Activated CD4-positive, alpha-beta memory T cell treated with anti-CD3 and anti-CD28 coated beads for 36 hours (primary cell): ENCODE results near the gene MGMT. TPM values are rescaled to one million over a fixed set of nuclear protein-coding genes. Genes with fewer than 3 reads are reported as not detected.

Source experiments
- CTCF ChIA-PET: fragments of 350-600 bp; sonication (Branson Sonifier 250); formaldehyde crosslinking; loops from one replicate; lab custom pipeline; 2021; ENCODE audit warnings: antibody characterized with exemption, inconsistent platforms; lab: Charles Lee
- POLR2A ChIA-PET: fragments of 350-600 bp; sonication (Branson Sonifier 250); formaldehyde crosslinking; loops from one replicate; lab custom pipeline; 2021; ENCODE audit warnings: antibody characterized with exemption; lab: Charles Lee
- DNase-seq: peaks from one replicate; pipeline ENCODE4 v3.0.0-alpha.2; 2020
- H3K27ac Mint-ChIP-seq: one replicate; pipeline ENCODE4 v1.8.0; 2021; ENCODE audit warnings: mixed read lengths
- H3K27me3 Mint-ChIP-seq: one replicate; pipeline ENCODE4 v1.8.0; 2021; ENCODE audit warnings: mixed read lengths
- H3K36me3 Mint-ChIP-seq: one replicate; pipeline ENCODE4 v1.8.0; 2021; ENCODE audit warnings: mixed read lengths
- H3K4me1 Mint-ChIP-seq: one replicate; pipeline ENCODE4 v1.8.0; 2021; ENCODE audit warnings: low read depth, mixed read lengths
- H3K4me3 Mint-ChIP-seq: one replicate; pipeline ENCODE4 v1.8.0; 2021; ENCODE audit warnings: mild to moderate bottlenecking, mixed read lengths
- H3K9me3 Mint-ChIP-seq: one replicate; pipeline ENCODE4 v1.8.0; 2021; ENCODE audit warnings: mixed read lengths
- intact Hi-C: fragments of 100-400 bp; cut with micrococcal nuclease; formaldehyde crosslinking; loops from one replicate; pipeline ENCODE4 v1.15.1; 2023
- total RNA-seq, 2 experiments: library from RNA; stranded (reverse); gene quantifications; one replicate each; pipeline ENCODE4 v1.2.3, GENCODE V29; 2021

The MGMT gene
- total RNA-seq, 2 experiments from 2014 or later: 22.9 to 23.8 TPM

- Mint-ChIP-seq H3K4me1 (no peaks in the 10 kb centered on the region), H3K27me3 (no peaks in the 10 kb centered on the region), H3K4me3 (no peak overlapping the region), H3K27ac (no peak overlapping the region), H3K9me3 (peaks cover 9% of the 10 kb centered on the region), H3K36me3 (peaks cover 34% of the 10 kb centered on the region)
- intact Hi-C loops: no loop called here
- ChIA-PET POLR2A (no interaction called here), CTCF (no interaction called here)
- DNase-seq: no peak
Measured at GRCh38 chr10:129564923-129565322, 97.9 kb downstream of the MGMT start.

- Mint-ChIP-seq H3K4me1 (no peaks in the 10 kb centered on the region), H3K9me3 (peaks cover 13% of the 10 kb centered on the region), H3K4me3 (no peak overlapping the region), H3K36me3 (peaks cover 38% of the 10 kb centered on the region), H3K27me3 (no peaks in the 10 kb centered on the region), H3K27ac (no peak overlapping the region)
- intact Hi-C loops: no loop called here
- DNase-seq: no peak
- ChIA-PET CTCF (no interaction called here), POLR2A (no interaction called here)
Measured at GRCh38 chr10:129568583-129569344, 101.7 kb downstream of the MGMT start.

- H3K4me3 Mint-ChIP-seq: no peak overlapping the region
- no peak overlapping the region for H3K27ac Mint-ChIP-seq
- H3K36me3 Mint-ChIP-seq: peaks cover 35% of the 10 kb centered on the region
- POLR2A ChIA-PET: no interaction called here
- DNase-seq: no peak
- H3K9me3 Mint-ChIP-seq: peaks cover 13% of the 10 kb centered on the region
- no peaks in the 10 kb centered on the region for H3K4me1 Mint-ChIP-seq
- CTCF ChIA-PET: no interaction called here
- H3K27me3 Mint-ChIP-seq: no peaks in the 10 kb centered on the region
- intact Hi-C loops: no loop called here
Measured at GRCh38 chr10:129570185-129570584, 103.1 kb downstream of the MGMT start.

- no peaks in the 10 kb centered on the region for H3K4me1 Mint-ChIP-seq
- intact Hi-C loops: no loop called here
Measured at GRCh38 chr10:129579228-129579627, 112.2 kb downstream of the MGMT start.

GRCh38 chr10:129580010-129580409 is 113.0 kb downstream of the MGMT start:
- H3K9me3 Mint-ChIP-seq: peaks cover 37% of the 10 kb centered on the region
- peaks cover 33% of the 10 kb centered on the region for H3K36me3 Mint-ChIP-seq
- H3K27ac Mint-ChIP-seq: no peak overlapping the region
- no peak overlapping the region for H3K4me3 Mint-ChIP-seq
- ChIA-PET CTCF (no interaction called here), POLR2A (no interaction called here)
- intact Hi-C loops: no loop called here
- no peaks in the 10 kb centered on the region for H3K27me3 Mint-ChIP-seq
- DNase-seq: no peak
- H3K4me1 Mint-ChIP-seq: no peaks in the 10 kb centered on the region

More at GRCh38 chr10:129579228-129579627, 112.2 kb downstream of the MGMT start:
- ChIA-PET POLR2A (no interaction called here), CTCF (no interaction called here)
- Mint-ChIP-seq H3K4me3 (no peak overlapping the region), H3K9me3 (peaks cover 31% of the 10 kb centered on the region), H3K27ac (no peak overlapping the region), H3K27me3 (no peaks in the 10 kb centered on the region), H3K36me3 (peaks cover 25% of the 10 kb centered on the region)
- DNase-seq: no peak

- H3K9me3 Mint-ChIP-seq: peaks cover 46% of the 10 kb centered on the region
- H3K36me3 Mint-ChIP-seq: peaks cover 42% of the 10 kb centered on the region
- no peak for DNase-seq
- intact Hi-C loops: no loop called here
- no peak overlapping the region for H3K4me3 Mint-ChIP-seq
- no peaks in the 10 kb centered on the region for H3K4me1 Mint-ChIP-seq
- H3K27me3 Mint-ChIP-seq: no peaks in the 10 kb centered on the region
- ChIA-PET POLR2A (no interaction called here), CTCF (no interaction called here)
- H3K27ac Mint-ChIP-seq: no peak overlapping the region
Measured at GRCh38 chr10:129580901-129581300, 113.9 kb downstream of the MGMT start.

GRCh38 chr10:129581827-129582411 is 114.9 kb downstream of the MGMT start:
- no peak for DNase-seq
- no peak overlapping the region for H3K27ac Mint-ChIP-seq
- peaks cover 57% of the 10 kb centered on the region for H3K9me3 Mint-ChIP-seq
- H3K4me1 Mint-ChIP-seq: no peaks in the 10 kb centered on the region
- ChIA-PET CTCF (no interaction called here), POLR2A (no interaction called here)
- peaks cover 49% of the 10 kb centered on the region for H3K36me3 Mint-ChIP-seq
- H3K27me3 Mint-ChIP-seq: no peaks in the 10 kb centered on the region
- intact Hi-C loops: no loop called here
- no peak overlapping the region for H3K4me3 Mint-ChIP-seq

GRCh38 chr10:129583831-129584230 is 116.8 kb downstream of the MGMT start:
- Mint-ChIP-seq H3K9me3 (peaks cover 74% of the 10 kb centered on the region), H3K4me1 (no peaks in the 10 kb centered on the region), H3K4me3 (no peak overlapping the region), H3K36me3 (peaks cover 66% of the 10 kb centered on the region), H3K27me3 (no peaks in the 10 kb centered on the region), H3K27ac (no peak overlapping the region)
- no peak for DNase-seq
- ChIA-PET POLR2A (no interaction called here), CTCF (no interaction called here)
- intact Hi-C loops: no loop called here

GRCh38 chr10:129586898-129587443 is 119.9 kb downstream of the MGMT start:
- Mint-ChIP-seq H3K4me3 (no peak overlapping the region), H3K36me3 (peaks cover 75% of the 10 kb centered on the region), H3K4me1 (no peaks in the 10 kb centered on the region), H3K27ac (no peak overlapping the region), H3K27me3 (no peaks in the 10 kb centered on the region), H3K9me3 (peaks cover 64% of the 10 kb centered on the region)
- ChIA-PET CTCF (no interaction called here), POLR2A (no interaction called here)
- intact Hi-C loops: no loop called here
- no peak for DNase-seq

- CTCF ChIA-PET: no interaction called here
- Mint-ChIP-seq H3K4me1 (no peaks in the 10 kb centered on the region), H3K36me3 (peaks cover 78% of the 10 kb centered on the region), H3K9me3 (peaks cover 69% of the 10 kb centered on the region), H3K27ac (no peak overlapping the region), H3K27me3 (no peaks in the 10 kb centered on the region), H3K4me3 (no peak overlapping the region)
- POLR2A ChIA-PET: no interaction called here
- intact Hi-C loops: no loop called here
- no peak for DNase-seq
Measured at GRCh38 chr10:129589546-129589945, 122.5 kb downstream of the MGMT start.

- Mint-ChIP-seq H3K9me3 (peaks cover 41% of the 10 kb centered on the region), H3K36me3 (peaks cover 61% of the 10 kb centered on the region), H3K27ac (no peak overlapping the region), H3K27me3 (no peaks in the 10 kb centered on the region), H3K4me1 (no peaks in the 10 kb centered on the region), H3K4me3 (no peak overlapping the region)
- no peak for DNase-seq
- ChIA-PET CTCF (no interaction called here), POLR2A (no interaction called here)
- intact Hi-C loops: no loop called here
Measured at GRCh38 chr10:129593953-129594352, 126.9 kb downstream of the MGMT start.

- POLR2A ChIA-PET: no interaction called here
- H3K27ac Mint-ChIP-seq: no peak overlapping the region
- no peak for DNase-seq
- CTCF ChIA-PET: no interaction called here
- no peaks in the 10 kb centered on the region for H3K27me3 Mint-ChIP-seq
- no peaks in the 10 kb centered on the region for H3K4me1 Mint-ChIP-seq
- peaks cover 42% of the 10 kb centered on the region for H3K9me3 Mint-ChIP-seq
- no peak overlapping the region for H3K4me3 Mint-ChIP-seq
- intact Hi-C loops: no loop called here
- H3K36me3 Mint-ChIP-seq: peaks cover 55% of the 10 kb centered on the region
Measured at GRCh38 chr10:129594811-129595210, 127.8 kb downstream of the MGMT start.

- Mint-ChIP-seq H3K36me3 (peaks cover 34% of the 10 kb centered on the region), H3K9me3 (peaks cover 31% of the 10 kb centered on the region), H3K27ac (no peak overlapping the region), H3K27me3 (no peaks in the 10 kb centered on the region), H3K4me1 (no peaks in the 10 kb centered on the region), H3K4me3 (no peak overlapping the region)
- CTCF ChIA-PET: no interaction called here
- DNase-seq: no peak
- intact Hi-C loops: no loop called here
- POLR2A ChIA-PET: no interaction called here
Measured at GRCh38 chr10:129598413-129598812, 131.4 kb downstream of the MGMT start.
